ENCODE measurements around the gene PTCHD1.

- TF ChIP-seq CTCF (IDR thresholded peaks at IDR 0.05; ENCODE audit: low read depth, low read length) (no peak), POLR2A (IDR thresholded peaks at IDR 0.05; ENCODE audit: extremely low read depth, insufficient read length) (no peak), MAX (IDR thresholded peaks at IDR 0.05; ENCODE audit: low read depth, low read length) (no peak)
Measured at GRCh38 chrX:23380581-23380980, 45.9 kb downstream of the PTCHD1 start.
